Gastrocnemius medialis (tissue), 4 donors: Measurements from ENCODE around the gene IQCH. TPM values are rescaled to one million over a fixed set of nuclear protein-coding genes. Genes with fewer than 3 reads are reported as not detected.
"Not testable (repeated sequence)": the region's sequence is repeated elsewhere in the genome, so short reads cannot be mapped to it uniquely, and the experiment has no call there.

ENCODE experiments used
- ATAC-seq, 2 donors: fragments of 150-250 bp; one replicate each; pipeline ENCODE4 v1.9.1; 2016
- DNase-seq, 2 donors: peaks; one replicate each; pipeline ENCODE4 v3.0.0-alpha.2; 2019
- H3K27ac ChIP-seq, 4 donors: fragments of 200-600 bp; sonication (generic); 1 replicate in 1 of 4; 2 replicates in 3 of 4; pipeline ENCODE4 v1.5.1; 2016 to 2018; ENCODE audit warnings: mild to moderate bottlenecking in 2 of 4, moderate library complexity in 1 of 4
- H3K27me3 ChIP-seq, 3 donors: fragments of 200-600 bp; sonication (generic) in 2 of 3; 1 replicate in 1 of 3; 2 replicates in 2 of 3; pipeline versions ENCODE4 v1.5.1 to v1.6.0; 2016 to 2019; ENCODE audit warnings: mild to moderate bottlenecking in 1 of 3, moderate library complexity in 1 of 3
- H3K36me3 ChIP-seq, 2 donors: fragments of 200-600 bp; sonication (generic) in 1 of 2; one replicate each; pipeline ENCODE4 v1.5.1; 2017 to 2018
- H3K4me1 ChIP-seq, 2 donors: fragments of 200-600 bp; sonication (generic) in 1 of 2; one replicate each; pipeline ENCODE4 v1.5.1; 2016 to 2017; ENCODE audit warnings: mild to moderate bottlenecking in 2 of 2
- H3K4me3 ChIP-seq, 4 donors: fragments of 200-600 bp; sonication (generic) in 3 of 4; 1 replicate in 1 of 4; 2 replicates in 3 of 4; pipeline ENCODE4 v1.5.1; 2016 to 2019; ENCODE audit warnings: mild to moderate bottlenecking in 2 of 4
- H3K9me3 ChIP-seq, 3 donors: fragments of 200-600 bp; sonication (generic) in 2 of 3; 1 replicate in 1 of 3; 2 replicates in 2 of 3; pipeline ENCODE4 v1.5.1; 2016 to 2019
- POLR2A ChIP-seq, 2 donors: fragments of 450-650 bp; IDR thresholded peaks; one replicate each; pipeline ENCODE4 v1.6.1; 2017; ENCODE audit warnings: antibody characterized with exemption in 2 of 2, mild to moderate bottlenecking in 2 of 2, moderate library complexity in 2 of 2
- in situ Hi-C, 4 donors: fragments of 200-750 bp; cut with MboI; loops; one replicate each; pipeline versions ENCODE4 v1.15.0 to v1.8.0; 2017; ENCODE audit warnings: low sequenced_read_pairs in 4 of 4
- intact Hi-C: fragments of 100-400 bp; cut with DNase I; formaldehyde crosslinking; loops from one replicate; pipeline ENCODE4 v1.15.1; 2023; ENCODE audit warnings: low total_unique reads
- total RNA-seq, 4 donors: library from RNA; depleted of rRNA; stranded (reverse); fragments of >200 nt; gene quantifications; one replicate each; pipeline versions ENCODE4 v1.1.0 to v1.2.3, GENCODE V29; 2016
- TF ChIP-seq, protein P1 (sequence below), 5 experiments: fragments of 450-650 bp in 3 of 5; fragments of 200-600 bp in 2 of 5; sonication (generic) in 2 of 5; IDR thresholded peaks in 4 of 5; conservative IDR thresholded peaks in 1 of 5; 1 replicate in 4 of 5; 2 replicates in 1 of 5; pipeline ENCODE4 v1.5.1; 2016 to 2019; ENCODE audit warnings: antibody characterized with exemption in 5 of 5, mild to moderate bottlenecking in 3 of 5, moderate library complexity in 3 of 5

Gene IQCH
- total RNA-seq, 4 donors from 2014 or later, result 0.07 to 0.65 (median 0.32) TPM

DNA sequence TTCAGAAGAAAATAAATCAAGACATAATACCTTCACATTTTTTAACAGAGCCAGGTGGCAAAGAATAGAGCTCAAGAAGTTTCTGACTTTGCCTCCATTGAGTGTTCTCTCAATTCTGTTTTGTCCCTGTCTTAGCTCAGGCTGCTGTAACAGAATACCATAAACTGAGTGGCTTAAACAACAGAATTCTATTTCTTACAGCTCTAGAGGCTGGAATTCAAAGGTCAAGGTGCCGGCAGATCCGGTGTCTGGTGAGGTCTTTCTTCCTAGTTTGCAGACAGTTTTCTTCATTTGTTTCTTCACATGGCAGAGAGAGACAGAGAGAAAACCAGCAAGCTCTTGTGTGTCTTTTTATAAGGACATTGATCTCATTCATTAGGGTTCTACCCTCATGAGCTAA lies 25.6 kb downstream of the IQCH start:
- Histone ChIP-seq H3K27me3 (no peaks in the 10 kb centered on the region), H3K36me3 (no peaks in the 10 kb centered on the region), H3K27ac (no peak overlapping the region), H3K4me3 (no peak overlapping the region), H3K9me3 (no peaks in the 10 kb centered on the region), H3K4me1 (no peaks in the 10 kb centered on the region)
- TF ChIP-seq POLR2A (IDR thresholded peaks at IDR 0.05), result no peak
- TF ChIP-seq, protein P1, sequence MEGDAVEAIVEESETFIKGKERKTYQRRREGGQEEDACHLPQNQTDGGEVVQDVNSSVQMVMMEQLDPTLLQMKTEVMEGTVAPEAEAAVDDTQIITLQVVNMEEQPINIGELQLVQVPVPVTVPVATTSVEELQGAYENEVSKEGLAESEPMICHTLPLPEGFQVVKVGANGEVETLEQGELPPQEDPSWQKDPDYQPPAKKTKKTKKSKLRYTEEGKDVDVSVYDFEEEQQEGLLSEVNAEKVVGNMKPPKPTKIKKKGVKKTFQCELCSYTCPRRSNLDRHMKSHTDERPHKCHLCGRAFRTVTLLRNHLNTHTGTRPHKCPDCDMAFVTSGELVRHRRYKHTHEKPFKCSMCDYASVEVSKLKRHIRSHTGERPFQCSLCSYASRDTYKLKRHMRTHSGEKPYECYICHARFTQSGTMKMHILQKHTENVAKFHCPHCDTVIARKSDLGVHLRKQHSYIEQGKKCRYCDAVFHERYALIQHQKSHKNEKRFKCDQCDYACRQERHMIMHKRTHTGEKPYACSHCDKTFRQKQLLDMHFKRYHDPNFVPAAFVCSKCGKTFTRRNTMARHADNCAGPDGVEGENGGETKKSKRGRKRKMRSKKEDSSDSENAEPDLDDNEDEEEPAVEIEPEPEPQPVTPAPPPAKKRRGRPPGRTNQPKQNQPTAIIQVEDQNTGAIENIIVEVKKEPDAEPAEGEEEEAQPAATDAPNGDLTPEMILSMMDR (IDR thresholded peaks at IDR 0.05 in 4 of 5, conservative IDR thresholded peaks at IDR 0.05 in 1 of 5), result no peak
- DNase-seq (no peak), ATAC-seq (no peak)
- in situ Hi-C loops, result no loop called here
- intact Hi-C loops, result no loop called here

DNA sequence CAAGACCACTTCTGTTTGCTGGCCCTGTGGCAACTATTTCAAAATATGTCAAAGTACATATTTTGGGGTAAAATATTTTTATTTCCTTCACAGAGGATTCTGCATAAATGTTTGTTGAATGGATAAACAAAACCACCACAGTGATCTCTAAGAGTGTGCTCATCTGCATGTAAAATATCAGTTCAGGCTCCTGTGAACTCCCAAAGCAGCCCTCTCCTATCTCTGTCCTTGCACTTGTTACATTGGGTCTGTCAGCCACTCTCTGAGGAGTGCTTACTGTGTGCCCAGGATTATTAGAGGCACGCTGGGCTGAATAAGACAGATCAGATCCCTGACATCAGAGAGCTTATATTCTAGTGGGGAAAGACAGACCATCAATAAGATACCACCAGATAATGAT lies 27.1 kb downstream of the IQCH start:
- no peak overlapping the region for H3K27ac ChIP-seq
- TF ChIP-seq, protein P1 (IDR thresholded peaks at IDR 0.05 in 4 of 5, conservative IDR thresholded peaks at IDR 0.05 in 1 of 5), result no peak
- no peak for TF ChIP-seq POLR2A (IDR thresholded peaks at IDR 0.05)
- H3K27me3 ChIP-seq, result no peaks in the 10 kb centered on the region
- no peak for ATAC-seq
- intact Hi-C loops, result no loop called here
- DNase-seq, result no peak
- H3K4me3 ChIP-seq, result no peak overlapping the region
- no peaks in the 10 kb centered on the region for H3K4me1 ChIP-seq
- peaks cover 0 to 8% (median 0%) of the 10 kb centered on the region in 3 donors for H3K9me3 ChIP-seq
- in situ Hi-C loops, result no loop called here
- H3K36me3 ChIP-seq, result no peaks in the 10 kb centered on the region

DNA sequence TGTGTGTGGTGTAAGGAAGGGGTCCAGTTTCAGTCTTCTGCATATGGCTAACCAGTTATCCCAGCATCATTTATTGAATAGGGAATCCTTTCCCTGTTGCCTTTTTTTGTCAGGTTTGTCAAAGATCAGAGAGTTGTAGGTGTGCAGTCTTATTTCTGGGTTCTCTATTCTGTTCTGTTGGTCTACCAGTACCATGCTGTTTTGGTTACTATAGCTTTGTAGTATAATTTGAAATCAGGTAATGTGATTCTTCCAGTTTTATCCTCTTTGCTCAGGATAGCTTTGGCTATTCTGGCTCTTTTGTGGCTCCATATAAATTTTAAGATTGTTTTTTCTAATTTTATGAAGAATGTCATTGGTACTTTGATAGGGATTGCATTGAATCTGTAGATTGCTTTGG lies 31.0 kb downstream of the IQCH start:
- H3K27ac ChIP-seq, DNase-seq, H3K4me1 ChIP-seq, ATAC-seq, in situ Hi-C loops, H3K9me3 ChIP-seq, H3K36me3 ChIP-seq, H3K4me3 ChIP-seq, intact Hi-C loops, H3K27me3 ChIP-seq: not testable (repeated sequence)

DNA sequence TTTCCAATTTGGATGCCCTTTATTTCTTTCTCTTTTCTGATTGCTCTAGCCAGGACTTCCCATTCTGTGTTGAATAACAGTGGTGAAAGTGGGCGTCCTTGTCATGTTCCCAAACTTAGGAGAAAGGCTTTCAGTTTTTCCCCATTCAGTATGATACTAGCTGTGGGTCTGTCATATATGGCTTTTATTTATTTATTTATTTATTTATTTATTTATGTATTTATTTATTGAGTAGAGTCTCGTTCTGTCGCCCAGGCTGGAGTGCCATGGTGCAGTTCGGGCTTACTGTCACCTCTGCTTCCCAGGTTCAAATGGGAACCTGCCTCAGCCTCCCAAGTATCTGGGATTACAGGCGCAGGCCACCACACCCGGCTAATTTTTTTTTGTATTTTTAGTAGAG lies 31.8 kb downstream of the IQCH start:
- H3K4me1 ChIP-seq, H3K36me3 ChIP-seq, H3K4me3 ChIP-seq, ATAC-seq, H3K27ac ChIP-seq, H3K9me3 ChIP-seq, DNase-seq, H3K27me3 ChIP-seq, in situ Hi-C loops, intact Hi-C loops: not testable (repeated sequence)

DNA sequence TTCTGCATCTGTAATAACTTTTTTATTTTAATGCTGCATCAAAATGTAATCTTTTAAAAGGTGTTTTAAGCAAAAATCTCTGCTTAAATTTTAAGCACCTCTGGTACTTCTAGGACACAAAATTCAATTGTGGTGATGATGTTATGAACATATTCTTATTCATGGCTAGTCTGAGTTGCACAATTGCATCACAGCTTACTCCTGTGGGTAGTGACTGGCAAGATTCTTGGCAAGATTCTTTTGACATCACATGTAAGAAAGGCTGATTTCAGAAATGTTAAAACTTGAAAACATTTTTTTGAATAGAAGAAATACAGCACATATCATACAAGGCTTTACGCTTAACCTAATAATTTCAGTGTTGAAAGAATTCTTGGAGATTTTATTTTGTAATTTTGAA lies 35.7 kb downstream of the IQCH start:
- TF ChIP-seq POLR2A (IDR thresholded peaks at IDR 0.05), result no peak
- TF ChIP-seq, protein P1 (IDR thresholded peaks at IDR 0.05 in 4 of 5, conservative IDR thresholded peaks at IDR 0.05 in 1 of 5), result no peak
- H3K4me3 ChIP-seq, result no peak overlapping the region
- H3K9me3 ChIP-seq, result peaks cover 0 to 8% (median 0%) of the 10 kb centered on the region in 3 donors
- no peak for DNase-seq
- in situ Hi-C loops (no loop called here), intact Hi-C loops (no loop called here)
- no peaks in the 10 kb centered on the region for H3K27me3 ChIP-seq
- no peak overlapping the region for H3K27ac ChIP-seq
- no peak for ATAC-seq
- H3K36me3 ChIP-seq, result no peaks in the 10 kb centered on the region
- H3K4me1 ChIP-seq, result no peaks in the 10 kb centered on the region

DNA sequence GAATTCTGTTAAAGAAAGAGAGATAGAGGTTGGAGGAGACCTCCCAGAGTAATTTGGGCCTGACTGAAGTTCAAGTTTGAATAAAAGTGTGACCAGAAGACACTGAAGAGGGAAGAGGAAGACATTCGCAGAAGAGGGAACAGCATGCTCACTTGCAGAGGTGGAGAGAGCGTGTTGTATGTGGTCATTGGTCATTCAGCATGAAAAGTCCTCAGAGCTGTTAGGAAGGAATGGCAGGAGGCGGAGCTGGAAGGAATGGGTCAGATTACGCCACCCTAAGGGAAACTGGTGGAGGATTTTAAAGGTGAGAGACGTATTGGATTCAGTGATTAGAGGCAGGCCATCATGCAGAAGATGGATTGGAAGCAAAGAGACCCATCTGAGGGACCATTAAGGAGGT lies 41.6 kb downstream of the IQCH start:
- H3K27ac ChIP-seq, result no peak overlapping the region
- no peak overlapping the region for H3K4me3 ChIP-seq
- TF ChIP-seq POLR2A (IDR thresholded peaks at IDR 0.05), result no peak
- TF ChIP-seq, protein P1 (IDR thresholded peaks at IDR 0.05 in 4 of 5, conservative IDR thresholded peaks at IDR 0.05 in 1 of 5), result no peak
- no peaks in the 10 kb centered on the region for H3K36me3 ChIP-seq
- intact Hi-C loops, result no loop called here
- H3K27me3 ChIP-seq, result no peaks in the 10 kb centered on the region
- H3K4me1 ChIP-seq, result no peaks in the 10 kb centered on the region
- H3K9me3 ChIP-seq, result no peaks in the 10 kb centered on the region
- DNase-seq (no peak), ATAC-seq (no peak)
- in situ Hi-C loops, result loop anchor here in 1 of 4 donors (5.0 kb wide), 1 partner anchor 339 kb away; no protein-coding TSS in a partner anchor
